Measurements from ENCODE around the gene DERL3.
"Not testable (repeated sequence)": the region's sequence is repeated elsewhere in the genome, so short reads cannot be mapped to it uniquely, and the experiment has no call there.

DERL3 gene

DNA sequence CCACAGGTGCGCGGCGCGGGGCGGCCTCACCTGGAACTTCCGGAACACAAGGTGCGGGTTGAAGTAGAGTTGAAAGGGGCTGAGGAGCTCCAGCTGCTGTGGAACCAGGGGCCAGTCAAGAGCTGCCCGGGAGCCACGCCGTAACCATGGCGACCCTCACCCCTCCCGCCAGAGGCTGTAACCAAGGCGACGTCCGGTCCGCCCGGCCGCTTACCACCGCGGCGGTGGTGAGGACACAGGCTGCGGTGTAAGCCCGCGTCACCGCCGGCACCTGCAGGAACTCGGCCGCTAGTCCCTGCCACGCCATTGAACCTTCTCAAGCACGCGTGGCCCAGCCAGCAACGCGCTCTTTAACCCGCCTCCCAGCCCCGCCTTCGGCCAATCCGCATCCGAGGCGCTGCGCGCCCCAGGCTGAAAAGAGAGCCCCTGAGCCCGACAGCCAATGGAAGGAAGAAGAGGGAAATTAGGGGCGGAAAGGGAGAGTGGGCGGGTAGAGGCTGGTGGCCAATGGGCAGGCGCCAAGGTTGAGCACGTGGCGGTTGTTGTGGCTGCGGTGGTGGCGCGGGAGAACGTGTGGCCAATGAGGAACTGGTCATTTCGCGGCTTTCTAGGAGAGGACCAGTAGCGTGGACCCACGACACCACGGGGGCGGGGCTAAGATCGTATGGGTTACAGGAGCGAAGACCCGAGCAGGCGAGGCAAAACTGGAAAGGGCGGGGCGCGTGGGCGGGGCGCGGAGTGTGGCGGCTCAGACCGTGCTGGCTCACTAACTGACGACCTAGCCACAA lies at the start of gene DERL3:
DERL3 (minus strand) TSS at position 326 of the 788 bp plus-strand sequence; CDS start at position 307, 19 bp downstream.
- H3K27ac ChIP-seq (ENCODE audit: low read length), result no peak within 1 kb of the TSS

DNA sequence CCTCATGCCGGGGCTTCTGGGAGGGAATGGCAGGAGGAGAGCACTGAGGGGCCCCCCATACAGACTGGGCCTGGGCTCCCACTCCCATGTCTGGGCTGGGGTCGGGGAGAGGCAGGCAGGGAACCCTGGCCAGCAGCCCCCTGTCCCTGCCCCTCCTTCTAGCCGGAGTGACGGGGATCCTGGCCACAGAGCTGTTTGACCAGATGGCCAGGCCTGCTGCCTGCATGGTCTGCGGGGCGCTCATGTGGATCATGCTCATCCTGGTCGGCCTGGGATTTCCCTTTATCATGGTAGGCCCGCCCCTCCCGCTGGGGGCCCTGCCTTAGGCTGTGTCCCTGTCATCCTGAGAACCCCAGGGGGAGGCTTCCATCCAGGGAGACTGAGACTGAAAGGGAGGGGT lies 45.3 kb upstream of the DERL3 start:
- Histone ChIP-seq H3K27me3 (ENCODE audit: low read depth, low read length) (no peaks in the 10 kb centered on the region), H3K27ac (ENCODE audit: low read length) (no peak overlapping the region), H3K4me3 (ENCODE audit: low read depth in 1 of 2, low read length in 2 of 2) (no peak overlapping the region), H3K9me3 (ENCODE audit: control insufficient read depth in 1 of 2, low read length in 2 of 2) (no peaks in the 10 kb centered on the region), H3K4me1 (ENCODE audit: control insufficient read depth in 1 of 2, insufficient read depth in 2 of 2, low read length in 2 of 2) (no peaks in the 10 kb centered on the region), H3K36me3 (ENCODE audit: control insufficient read depth in 1 of 2, insufficient read depth in 2 of 2, low read length in 2 of 2) (peaks cover 0 to 9% of the 10 kb centered on the region in 2 donors)

More for the DNA sequence above, at the start of gene DERL3:
- Histone ChIP-seq H3K4me1 (ENCODE audit: control insufficient read depth in 1 of 2, insufficient read depth in 2 of 2, low read length in 2 of 2) (peaks cover 0 to 16% of the 10 kb centered on the region in 2 donors), H3K9me3 (ENCODE audit: control insufficient read depth in 1 of 2, low read length in 2 of 2) (no peaks in the 10 kb centered on the region), H3K4me3 (ENCODE audit: low read depth in 1 of 2, low read length in 2 of 2) (peak within 1 kb of the TSS; percentile 56 to 71), H3K27me3 (ENCODE audit: low read depth, low read length) (no peaks in the 10 kb centered on the region), H3K36me3 (ENCODE audit: control insufficient read depth in 1 of 2, insufficient read depth in 2 of 2, low read length in 2 of 2) (peaks cover 17 to 23% of the 10 kb centered on the region in 2 donors)

DNA sequence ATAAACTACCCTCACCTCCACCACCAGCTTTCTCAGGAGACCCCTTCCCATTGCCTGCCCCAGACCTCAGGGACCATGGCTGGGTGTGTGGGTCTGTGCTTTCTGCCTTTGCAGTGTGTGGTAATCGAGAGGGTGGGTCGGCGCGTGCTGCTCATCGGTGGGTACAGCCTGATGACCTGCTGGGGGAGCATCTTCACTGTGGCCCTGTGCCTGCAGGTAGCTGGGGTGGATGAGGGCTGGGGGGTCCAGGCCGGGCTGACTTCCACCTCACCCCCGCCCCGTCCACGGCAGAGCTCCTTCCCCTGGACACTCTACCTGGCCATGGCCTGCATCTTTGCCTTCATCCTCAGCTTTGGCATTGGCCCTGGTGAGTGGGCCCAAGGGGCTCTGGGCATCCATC lies 44.9 kb upstream of the DERL3 start:
- Histone ChIP-seq H3K4me3 (ENCODE audit: low read depth in 1 of 2, low read length in 2 of 2) (no peak overlapping the region), H3K9me3 (ENCODE audit: control insufficient read depth in 1 of 2, low read length in 2 of 2) (no peaks in the 10 kb centered on the region), H3K27ac (ENCODE audit: low read length) (no peak overlapping the region), H3K27me3 (ENCODE audit: low read depth, low read length) (no peaks in the 10 kb centered on the region), H3K4me1 (ENCODE audit: control insufficient read depth in 1 of 2, insufficient read depth in 2 of 2, low read length in 2 of 2) (no peaks in the 10 kb centered on the region), H3K36me3 (ENCODE audit: control insufficient read depth in 1 of 2, insufficient read depth in 2 of 2, low read length in 2 of 2) (peaks cover 0 to 11% of the 10 kb centered on the region in 2 donors)

DNA sequence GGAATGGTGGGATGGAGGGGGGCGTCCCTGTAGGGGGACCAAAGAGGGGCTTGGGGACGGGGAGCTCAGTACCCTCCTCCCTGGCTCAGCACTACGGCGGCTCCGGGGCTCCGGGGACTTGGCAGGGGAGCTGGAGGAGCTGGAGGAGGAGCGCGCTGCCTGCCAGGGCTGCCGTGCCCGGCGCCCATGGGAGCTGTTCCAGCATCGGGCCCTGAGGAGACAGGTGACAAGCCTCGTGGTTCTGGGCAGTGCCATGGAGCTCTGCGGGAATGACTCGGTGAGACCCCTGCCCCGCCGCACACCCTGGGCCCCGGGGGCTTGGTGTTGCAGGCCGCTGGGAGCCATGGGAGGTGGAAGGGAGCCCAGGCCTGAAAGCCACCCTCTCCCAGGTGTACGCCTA lies 43.6 kb upstream of the DERL3 start:
- peaks cover 0 to 24% of the 10 kb centered on the region in 2 donors for H3K36me3 ChIP-seq (ENCODE audit: control insufficient read depth in 1 of 2, insufficient read depth in 2 of 2, low read length in 2 of 2)

DNA sequence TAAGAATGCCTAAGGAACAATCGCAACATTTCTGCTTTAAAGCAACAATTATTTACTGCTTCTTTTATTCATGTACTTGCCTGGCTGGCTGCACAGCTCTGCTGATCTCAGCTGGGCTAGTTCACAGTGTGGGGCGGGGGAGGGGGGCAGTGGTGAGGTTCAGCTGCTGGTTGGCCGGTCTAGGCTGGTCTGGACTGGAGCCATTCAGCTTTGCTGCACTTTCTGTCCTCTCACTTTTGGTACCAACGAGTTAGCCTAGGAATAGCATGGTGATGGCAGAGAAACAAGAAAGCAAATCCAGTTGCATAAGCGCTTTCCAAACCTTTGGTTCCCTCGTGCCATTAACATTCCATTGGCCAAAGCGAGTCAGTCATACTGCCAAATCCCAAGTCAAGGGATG lies 39.4 kb upstream of the DERL3 start:
- H3K27ac ChIP-seq (ENCODE audit: low read length), result no peak overlapping the region
- no peaks in the 10 kb centered on the region for H3K4me1 ChIP-seq (ENCODE audit: control insufficient read depth in 1 of 2, insufficient read depth in 2 of 2, low read length in 2 of 2)
- peaks cover 11 to 57% of the 10 kb centered on the region in 2 donors for H3K36me3 ChIP-seq (ENCODE audit: control insufficient read depth in 1 of 2, insufficient read depth in 2 of 2, low read length in 2 of 2)
- no peaks in the 10 kb centered on the region for H3K27me3 ChIP-seq (ENCODE audit: low read depth, low read length)
- H3K9me3 ChIP-seq (ENCODE audit: control insufficient read depth in 1 of 2, low read length in 2 of 2), result no peaks in the 10 kb centered on the region
- H3K4me3 ChIP-seq (ENCODE audit: low read depth in 1 of 2, low read length in 2 of 2), result no peak overlapping the region

More for the DNA sequence above, 43.6 kb upstream of the DERL3 start:
- H3K9me3 ChIP-seq (ENCODE audit: control insufficient read depth in 1 of 2, low read length in 2 of 2), result no peaks in the 10 kb centered on the region
- no peak overlapping the region for H3K27ac ChIP-seq (ENCODE audit: low read length)
- H3K4me3 ChIP-seq (ENCODE audit: low read depth in 1 of 2, low read length in 2 of 2), result no peak overlapping the region
- no peaks in the 10 kb centered on the region for H3K27me3 ChIP-seq (ENCODE audit: low read depth, low read length)
- H3K4me1 ChIP-seq (ENCODE audit: control insufficient read depth in 1 of 2, insufficient read depth in 2 of 2, low read length in 2 of 2), result no peaks in the 10 kb centered on the region

DNA sequence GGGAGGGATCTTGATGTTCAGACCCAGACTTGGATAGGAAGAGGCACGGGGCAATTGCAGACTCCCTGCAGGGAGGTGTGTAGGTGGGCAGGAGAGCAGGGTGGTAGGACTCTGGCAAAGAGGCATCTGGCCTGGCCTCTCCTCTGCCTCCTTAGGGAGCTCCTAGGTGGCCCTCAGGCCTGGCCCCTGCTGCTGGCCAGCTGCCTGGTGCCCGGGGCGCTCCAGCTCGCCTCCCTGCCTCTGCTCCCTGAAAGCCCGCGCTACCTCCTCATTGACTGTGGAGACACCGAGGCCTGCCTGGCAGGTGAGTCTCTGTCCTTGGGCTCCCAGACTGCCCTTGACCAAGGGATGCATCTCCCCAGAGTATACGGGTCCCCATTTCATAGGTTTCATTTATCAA lies 38.8 kb upstream of the DERL3 start:
- no peaks in the 10 kb centered on the region for H3K4me1 ChIP-seq (ENCODE audit: control insufficient read depth in 1 of 2, insufficient read depth in 2 of 2, low read length in 2 of 2)
- H3K27me3 ChIP-seq (ENCODE audit: low read depth, low read length), result no peaks in the 10 kb centered on the region
- H3K4me3 ChIP-seq (ENCODE audit: low read depth in 1 of 2, low read length in 2 of 2), result no peak overlapping the region
- no peaks in the 10 kb centered on the region for H3K9me3 ChIP-seq (ENCODE audit: control insufficient read depth in 1 of 2, low read length in 2 of 2)
- H3K36me3 ChIP-seq (ENCODE audit: control insufficient read depth in 1 of 2, insufficient read depth in 2 of 2, low read length in 2 of 2), result peaks cover 11 to 57% of the 10 kb centered on the region in 2 donors
- H3K27ac ChIP-seq (ENCODE audit: low read length), result no peak overlapping the region

DNA sequence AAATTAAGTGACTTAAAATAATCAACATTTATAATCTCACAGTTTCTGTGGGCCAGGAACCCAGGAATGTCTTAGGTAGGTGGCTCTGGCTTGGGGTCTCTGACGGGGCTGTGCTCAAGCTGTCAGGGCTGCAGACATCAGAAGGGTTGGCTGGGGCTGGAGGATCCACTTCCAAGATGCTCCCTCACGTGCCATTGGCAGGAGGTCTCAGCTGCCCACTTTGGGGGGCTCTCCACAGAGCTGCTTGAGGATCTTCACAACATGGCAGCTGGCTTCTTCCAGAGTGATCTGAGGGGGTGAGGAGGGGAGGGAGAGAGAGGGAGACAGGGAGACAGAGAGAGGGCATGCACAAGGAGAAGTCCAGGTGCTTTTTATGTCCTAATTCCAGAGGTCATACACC lies 37.0 kb upstream of the DERL3 start:
- Histone ChIP-seq H3K4me3 (ENCODE audit: low read depth in 1 of 2, low read length in 2 of 2) (no peak overlapping the region), H3K9me3 (ENCODE audit: control insufficient read depth in 1 of 2, low read length in 2 of 2) (no peaks in the 10 kb centered on the region), H3K36me3 (ENCODE audit: control insufficient read depth in 1 of 2, insufficient read depth in 2 of 2, low read length in 2 of 2) (peaks cover 11 to 54% of the 10 kb centered on the region in 2 donors), H3K27ac (ENCODE audit: low read length) (no peak overlapping the region), H3K4me1 (ENCODE audit: control insufficient read depth in 1 of 2, insufficient read depth in 2 of 2, low read length in 2 of 2) (no peaks in the 10 kb centered on the region), H3K27me3 (ENCODE audit: low read depth, low read length) (no peaks in the 10 kb centered on the region)

DNA sequence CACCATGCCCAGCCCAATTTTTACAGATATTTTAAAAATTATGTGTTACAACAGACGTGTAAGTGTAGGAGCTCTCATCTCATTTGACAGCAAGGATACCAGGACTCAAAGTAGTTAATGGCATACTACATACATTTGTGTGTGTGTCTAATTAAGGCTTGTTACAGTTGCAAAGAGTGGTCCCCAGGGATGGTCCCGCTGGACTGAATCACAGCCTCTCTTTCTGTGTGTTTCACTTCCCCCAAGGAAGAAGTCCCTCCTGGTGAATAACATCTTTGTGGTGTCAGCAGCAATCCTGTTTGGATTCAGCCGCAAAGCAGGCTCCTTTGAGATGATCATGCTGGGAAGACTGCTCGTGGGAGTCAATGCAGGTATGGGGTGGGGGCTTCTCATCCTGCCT lies 36.1 kb upstream of the DERL3 start:
- H3K9me3 ChIP-seq (ENCODE audit: control insufficient read depth in 1 of 2, low read length in 2 of 2), result no peaks in the 10 kb centered on the region
- H3K36me3 ChIP-seq (ENCODE audit: control insufficient read depth in 1 of 2, insufficient read depth in 2 of 2, low read length in 2 of 2), result peaks cover 11 to 54% of the 10 kb centered on the region in 2 donors
- no peaks in the 10 kb centered on the region for H3K4me1 ChIP-seq (ENCODE audit: control insufficient read depth in 1 of 2, insufficient read depth in 2 of 2, low read length in 2 of 2)
- H3K27me3 ChIP-seq (ENCODE audit: low read depth, low read length), result no peaks in the 10 kb centered on the region
- no peak overlapping the region for H3K27ac ChIP-seq (ENCODE audit: low read length)
- no peak overlapping the region for H3K4me3 ChIP-seq (ENCODE audit: low read depth in 1 of 2, low read length in 2 of 2)

DNA sequence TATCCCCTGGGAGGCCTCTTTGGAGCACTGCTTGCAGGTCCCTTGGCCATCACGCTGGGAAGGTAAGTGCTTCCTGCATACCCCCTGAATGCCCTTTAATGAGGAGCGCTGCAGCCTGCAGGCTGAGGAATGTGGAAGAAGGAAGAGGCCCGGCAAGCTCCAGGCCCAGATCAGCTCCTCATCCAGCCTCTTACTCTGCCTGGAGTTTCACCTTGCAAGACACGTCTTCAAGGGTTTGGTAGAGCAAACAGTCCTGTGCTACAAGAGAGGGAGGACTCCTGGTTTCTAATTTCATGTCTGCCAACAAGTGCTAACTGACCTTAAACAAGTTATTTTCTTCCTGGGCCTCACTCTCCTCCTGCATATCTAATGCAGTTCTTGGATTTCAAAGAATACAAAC lies 29.8 kb upstream of the DERL3 start:
- Histone ChIP-seq H3K9me3 (ENCODE audit: control insufficient read depth in 1 of 2, low read length in 2 of 2) (no peaks in the 10 kb centered on the region), H3K36me3 (ENCODE audit: control insufficient read depth in 1 of 2, insufficient read depth in 2 of 2, low read length in 2 of 2) (peaks cover 0 to 41% of the 10 kb centered on the region in 2 donors), H3K27ac (ENCODE audit: low read length) (no peak overlapping the region), H3K4me1 (ENCODE audit: control insufficient read depth in 1 of 2, insufficient read depth in 2 of 2, low read length in 2 of 2) (no peaks in the 10 kb centered on the region), H3K4me3 (ENCODE audit: low read depth in 1 of 2, low read length in 2 of 2) (no peak overlapping the region), H3K27me3 (ENCODE audit: low read depth, low read length) (no peaks in the 10 kb centered on the region)

DNA sequence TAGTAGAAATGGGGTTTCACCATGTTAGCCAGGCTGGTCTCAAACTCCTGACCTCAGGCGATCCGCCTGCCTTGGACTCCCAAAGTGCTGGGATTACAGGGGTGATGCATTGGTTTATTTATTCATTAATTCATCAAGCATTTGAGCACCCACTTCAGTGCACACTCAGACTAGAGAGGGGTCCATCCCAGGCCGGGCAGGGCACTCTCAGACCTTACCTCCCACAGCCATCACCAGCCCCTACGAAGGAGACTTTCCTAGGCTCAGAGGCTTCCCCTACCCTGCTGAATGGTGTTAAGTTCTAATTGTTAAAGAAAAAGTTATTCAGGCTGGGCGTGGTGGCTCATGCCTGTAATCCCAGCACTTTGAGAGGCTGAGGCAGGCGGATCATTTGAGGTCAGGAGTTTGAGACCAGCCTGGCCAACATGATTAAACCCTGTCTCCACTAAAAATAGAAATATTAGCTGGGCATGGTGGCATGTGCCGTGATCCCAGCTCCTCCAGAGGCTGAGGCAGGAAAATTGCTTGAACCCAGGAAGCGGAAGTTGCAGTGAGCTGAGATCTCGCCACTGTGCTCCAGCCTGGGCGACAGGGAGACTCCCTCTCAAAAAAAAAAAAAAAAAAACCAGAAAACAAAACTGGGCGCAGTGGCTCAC lies 25.8 kb upstream of the DERL3 start:
- H3K27me3 ChIP-seq (ENCODE audit: low read depth, low read length); H3K27ac ChIP-seq (ENCODE audit: low read length); H3K9me3 ChIP-seq (ENCODE audit: control insufficient read depth in 1 of 2, low read length in 2 of 2); H3K4me1 ChIP-seq (ENCODE audit: control insufficient read depth in 1 of 2, insufficient read depth in 2 of 2, low read length in 2 of 2); H3K4me3 ChIP-seq (ENCODE audit: low read depth in 1 of 2, low read length in 2 of 2): not testable (repeated sequence)
- peaks cover 0 to 40% of the 10 kb centered on the region in 2 donors for H3K36me3 ChIP-seq (ENCODE audit: control insufficient read depth in 1 of 2, insufficient read depth in 2 of 2, low read length in 2 of 2)

DNA sequence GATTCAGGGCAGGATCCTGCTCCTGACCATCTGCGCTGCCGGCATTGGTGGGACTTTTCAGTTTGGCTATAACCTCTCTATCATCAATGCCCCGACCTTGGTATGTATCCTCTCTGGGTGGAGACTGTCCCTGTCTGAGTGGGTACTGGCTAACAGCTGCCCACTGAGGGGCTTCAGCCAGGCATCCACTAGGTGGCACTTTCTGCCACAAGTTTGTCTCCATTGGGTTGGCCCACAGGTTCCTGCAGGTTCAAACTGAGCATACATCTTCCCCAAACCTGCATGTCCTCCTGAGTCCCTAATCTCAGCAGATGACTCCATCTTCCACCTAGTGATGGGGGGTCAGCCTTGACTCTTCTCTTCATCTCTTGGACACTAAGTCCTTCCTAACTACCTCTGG lies 23.3 kb upstream of the DERL3 start:
- H3K4me3 ChIP-seq (ENCODE audit: low read depth in 1 of 2, low read length in 2 of 2), result no peak overlapping the region
- peaks cover 0 to 16% of the 10 kb centered on the region in 2 donors for H3K36me3 ChIP-seq (ENCODE audit: control insufficient read depth in 1 of 2, insufficient read depth in 2 of 2, low read length in 2 of 2)
- no peaks in the 10 kb centered on the region for H3K9me3 ChIP-seq (ENCODE audit: control insufficient read depth in 1 of 2, low read length in 2 of 2)
- no peak overlapping the region for H3K27ac ChIP-seq (ENCODE audit: low read length)
- no peaks in the 10 kb centered on the region for H3K27me3 ChIP-seq (ENCODE audit: low read depth, low read length)
- peaks cover 0 to 5% of the 10 kb centered on the region in 2 donors for H3K4me1 ChIP-seq (ENCODE audit: control insufficient read depth in 1 of 2, insufficient read depth in 2 of 2, low read length in 2 of 2)

All from muscle layer of duodenum (tissue), 2 donors.